Endothelial cell of umbilical vein (primary cell): ENCODE measurements around the gene PAQR3. TPM values are rescaled to one million over a fixed set of nuclear protein-coding genes. Genes with fewer than 3 reads are reported as not detected.
A peak's percentile ranks its signal among the peaks of the same experiment; 100 is the strongest.

Source experiments
- BruUV-seq: library from RNA; stranded (reverse); fragments of 400-500 nt; replicated peaks from 2 replicates; lab custom pipeline; 2021; lab: Mats Ljungman, UMichigan
- CTCF ChIA-PET: fragments of 300-600, 350-600 bp; sonication (Branson Sonifier 250); formaldehyde crosslinking; loops from one replicate; lab custom pipeline; 2021; ENCODE audit warnings: antibody characterized with exemption, inconsistent platforms; lab: Charles Lee
- POLR2A ChIA-PET: fragments of 300-600, 350-600 bp; sonication (Branson Sonifier 250); formaldehyde crosslinking; loops from one replicate; lab custom pipeline; 2021; ENCODE audit warnings: antibody characterized with exemption, inconsistent platforms; lab: Charles Lee
- DNase-seq: peaks from one replicate; pipeline ENCODE4 v3.0.0-alpha.2; 2011; ENCODE audit warnings: low read depth, low spot score
- FAIRE-seq: peaks from 2 replicates; lab custom pipeline; 2011; peaks lifted over from hg19 to GRCh38; lab: Jason Lieb, UNC
- H2AFZ ChIP-seq: 2 replicates; pipeline ENCODE4 v1.6.0; 2012; ENCODE audit warnings: low read depth, low read length, control low read depth, inconsistent platforms
- H3K27ac ChIP-seq: 2 replicates; pipeline ENCODE4 v1.5.1; 2011; ENCODE audit warnings: low read depth, mild to moderate bottlenecking, control low read depth, low read length, moderate library complexity; ENCODE audit not compliant: insufficient read depth
- H3K27me3 ChIP-seq, 2 experiments: 2 replicates each; pipeline versions ENCODE4 v1.6.0 to v1.6.1; 2011; ENCODE audit warnings: low read length in 2 of 2, mixed read lengths in 1 of 2; ENCODE audit not compliant: control insufficient read depth in 2 of 2, insufficient read depth in 2 of 2
- H3K36me3 ChIP-seq, 2 experiments: 2 replicates in 1 of 2; 3 replicates in 1 of 2; pipeline ENCODE4 v1.5.1; 2011; ENCODE audit warnings: low read length in 2 of 2, mild to moderate bottlenecking in 1 of 2, moderate library complexity in 1 of 2; ENCODE audit not compliant: control insufficient read depth in 2 of 2, insufficient read depth in 2 of 2; ENCODE audit errors: extremely low read depth in 1 of 2
- H3K4me1 ChIP-seq: 3 replicates; pipeline ENCODE4 v1.5.1; 2011; ENCODE audit warnings: mild to moderate bottlenecking, low read length; ENCODE audit not compliant: control insufficient read depth, insufficient read depth; ENCODE audit errors: extremely low read depth
- H3K4me2 ChIP-seq: 2 replicates; pipeline ENCODE4 v1.6.1; 2011; ENCODE audit warnings: low read length, control low read depth, mixed read lengths; ENCODE audit not compliant: insufficient read depth
- H3K4me3 ChIP-seq, 3 experiments: fragments of 200-600 bp in 1 of 3; sonication (generic), shearing (Covaris generic) in 1 of 3; replicated peaks in 1 of 3; 2 replicates each; pipeline ENCODE4 v1.5.1; 2011 to 2016; ENCODE audit warnings: control low read depth in 3 of 3, low read length in 3 of 3, mild to moderate bottlenecking in 2 of 3, inconsistent platforms in 1 of 3, low read depth in 1 of 3, moderate library complexity in 1 of 3; ENCODE audit not compliant: insufficient read depth in 1 of 3
- H3K79me2 ChIP-seq: 2 replicates; pipeline ENCODE4 v1.6.0; 2012; ENCODE audit warnings: low read length, inconsistent platforms; ENCODE audit not compliant: control insufficient read depth, insufficient read depth
- H3K9ac ChIP-seq: replicated peaks from 2 replicates; pipeline ENCODE3; 2011; ENCODE audit warnings: low read length, control low read depth; ENCODE audit not compliant: insufficient read depth; ENCODE audit errors: extremely low read depth
- H3K9me1 ChIP-seq: replicated peaks from 3 replicates; pipeline ENCODE4 v1.6.0; 2011; ENCODE audit warnings: mild to moderate bottlenecking, low read length; ENCODE audit not compliant: control insufficient read depth, insufficient read depth; ENCODE audit errors: extremely low read depth
- H3K9me3 ChIP-seq: replicated peaks from 2 replicates; pipeline ENCODE4 v1.5.1; 2012; ENCODE audit warnings: low read length, inconsistent platforms; ENCODE audit not compliant: control insufficient read depth, insufficient read depth
- H4K20me1 ChIP-seq: replicated peaks from 2 replicates; pipeline ENCODE3; 2011; ENCODE audit warnings: mild to moderate bottlenecking, low read length; ENCODE audit not compliant: control insufficient read depth, insufficient read depth; ENCODE audit errors: extremely low read depth
- EZH2 ChIP-seq: IDR thresholded peaks from 2 replicates; pipeline ENCODE4 v1.6.1; 2012; ENCODE audit warnings: borderline replicate concordance, low read depth, mild to moderate bottlenecking, moderate library complexity, low read length, inconsistent platforms; ENCODE audit not compliant: severe bottlenecking
- FOS ChIP-seq: IDR thresholded peaks from 2 replicates; pipeline ENCODE4 v1.6.1; 2011; ENCODE audit warnings: mild to moderate bottlenecking, low read length, moderate library complexity, borderline replicate concordance; ENCODE audit not compliant: insufficient read depth
- GATA2 ChIP-seq: IDR thresholded peaks from 2 replicates; pipeline ENCODE4 v1.7.0; 2011; ENCODE audit warnings: low read depth, mild to moderate bottlenecking, moderate library complexity, mixed read lengths, low read length; ENCODE audit not compliant: insufficient read length, insufficient read depth
- JUN ChIP-seq: IDR thresholded peaks from 2 replicates; pipeline ENCODE4 v1.6.1; 2011; ENCODE audit warnings: borderline replicate concordance, low read depth; ENCODE audit not compliant: insufficient read length, insufficient read depth
- MYC ChIP-seq: IDR thresholded peaks from one replicate; pipeline ENCODE4 v1.6.1; 2011; ENCODE audit warnings: mild to moderate bottlenecking, low read depth, low read length
- POLR2A ChIP-seq: IDR thresholded peaks from 2 replicates; pipeline ENCODE4 v1.6.1; 2012; ENCODE audit warnings: low read depth, mild to moderate bottlenecking, control low read depth, low read length
- POLR2AphosphoS5 ChIP-seq: IDR thresholded peaks from 2 replicates; pipeline ENCODE4 v1.6.1; 2012; ENCODE audit warnings: low read depth, mild to moderate bottlenecking, control low read depth, low read length, moderate library complexity; ENCODE audit not compliant: insufficient read depth
- dilution Hi-C: fragments of 300-500 bp; cut with MboI; formaldehyde crosslinking; loops from one replicate; pipeline ENCODE4 v1.15.0; 2019; ENCODE audit warnings: low sequenced_read_pairs; ENCODE audit not compliant: extremely low pct_ligation_motif_present
- intact Hi-C: fragments of 100-400 bp; cut with micrococcal nuclease; formaldehyde crosslinking; loops from one replicate; pipeline ENCODE4 v1.10.0; 2022
- polyA plus RNA-seq, 4 experiments: library from polyadenylated mRNA; depleted of rRNA in 3 of 4; stranded (reverse) in 3 of 4; unstranded in 1 of 4; fragments of >200 nt; gene quantifications; 2 replicates each; pipeline versions ENCODE4 v1.2.1 to v1.2.3, GENCODE V29; 2011 to 2012; ENCODE audit warnings: missing spikeins in 1 of 4
- total RNA-seq: library from RNA; stranded (reverse); gene quantifications from 2 replicates; pipeline ENCODE4 v1.2.3, GENCODE V29; 2021
- TF ChIP-seq, protein P1 (sequence below), 2 donors: IDR thresholded peaks; 1 replicate in 1 of 2; 2 replicates in 1 of 2; pipeline ENCODE4 v1.5.1; 2011; ENCODE audit warnings: low read length in 2 of 2, mild to moderate bottlenecking in 2 of 2, moderate library complexity in 2 of 2, control low read depth in 1 of 2, inconsistent platforms in 1 of 2, low read depth in 1 of 2; ENCODE audit not compliant: insufficient read depth in 1 of 2; ENCODE audit errors: extremely low read depth in 1 of 2
- TF ChIP-seq, protein P2 (sequence below): IDR thresholded peaks from 2 replicates; pipeline ENCODE4 v1.6.1; 2011; ENCODE audit not compliant: insufficient read depth, insufficient read length

Gene PAQR3
- total and polyA plus RNA-seq, 2 donors (not counting 3 experiments of a cell fraction or from before 2014, with no cell fraction given) = 15.0 to 19.0 TPM

DNA sequence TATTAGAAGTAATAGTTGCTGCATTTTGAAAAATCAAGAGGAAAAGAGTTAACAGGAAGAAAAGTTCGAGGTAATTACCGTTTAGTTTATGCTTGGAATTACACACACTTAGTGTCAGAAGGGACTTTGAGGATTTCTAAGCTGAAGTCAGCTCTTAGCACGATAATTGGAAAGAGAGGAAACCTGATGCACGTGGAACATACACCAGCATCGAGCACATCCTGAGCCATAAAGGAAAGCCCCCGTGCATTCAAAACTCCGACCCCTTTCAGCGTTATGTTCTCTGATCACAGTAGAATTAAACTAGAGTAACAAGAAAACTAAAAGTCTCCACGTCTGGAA lies 400 bp upstream of the PAQR3 start:
- H4K20me1 ChIP-seq = no peaks in the 10 kb centered on the region
- no peaks in the 10 kb centered on the region for H3K36me3 ChIP-seq
- H3K4me1 ChIP-seq = peaks cover 13% of the 10 kb centered on the region
- peak overlapping the region; percentile 1 for H3K27ac ChIP-seq
- ChIA-PET POLR2A (no interaction called here), CTCF (interaction anchor here (0.5 to 1.6 kb wide), 8 partner anchors 12 to 1276 kb away, joined by 3 to 5 read pairs (median 4); no protein-coding TSS in a partner anchor)
- peak overlapping the region; percentile 91 for H2AFZ ChIP-seq
- H3K79me2 ChIP-seq = peaks cover 8% of the 10 kb centered on the region
- intact Hi-C loops = loop anchor here (2.0 to 10.0 kb wide), 3 partner anchors 325 to 945 kb away; partner anchors contain the start of gene FRAS1
- no peaks in the 10 kb centered on the region for H3K9me1 ChIP-seq
- peak overlapping the region; percentile 56 to 84 (median 62) for H3K4me3 ChIP-seq
- peak overlapping the region; percentile 54 for H3K9ac ChIP-seq
- H3K9me3 ChIP-seq = no peaks in the 10 kb centered on the region
- H3K4me2 ChIP-seq = peak overlapping the region; percentile 96
- no TSS peak for BruUV-seq
- TF ChIP-seq MYC = no peak
- TF ChIP-seq POLR2A = no peak
- TF ChIP-seq, protein P1, sequence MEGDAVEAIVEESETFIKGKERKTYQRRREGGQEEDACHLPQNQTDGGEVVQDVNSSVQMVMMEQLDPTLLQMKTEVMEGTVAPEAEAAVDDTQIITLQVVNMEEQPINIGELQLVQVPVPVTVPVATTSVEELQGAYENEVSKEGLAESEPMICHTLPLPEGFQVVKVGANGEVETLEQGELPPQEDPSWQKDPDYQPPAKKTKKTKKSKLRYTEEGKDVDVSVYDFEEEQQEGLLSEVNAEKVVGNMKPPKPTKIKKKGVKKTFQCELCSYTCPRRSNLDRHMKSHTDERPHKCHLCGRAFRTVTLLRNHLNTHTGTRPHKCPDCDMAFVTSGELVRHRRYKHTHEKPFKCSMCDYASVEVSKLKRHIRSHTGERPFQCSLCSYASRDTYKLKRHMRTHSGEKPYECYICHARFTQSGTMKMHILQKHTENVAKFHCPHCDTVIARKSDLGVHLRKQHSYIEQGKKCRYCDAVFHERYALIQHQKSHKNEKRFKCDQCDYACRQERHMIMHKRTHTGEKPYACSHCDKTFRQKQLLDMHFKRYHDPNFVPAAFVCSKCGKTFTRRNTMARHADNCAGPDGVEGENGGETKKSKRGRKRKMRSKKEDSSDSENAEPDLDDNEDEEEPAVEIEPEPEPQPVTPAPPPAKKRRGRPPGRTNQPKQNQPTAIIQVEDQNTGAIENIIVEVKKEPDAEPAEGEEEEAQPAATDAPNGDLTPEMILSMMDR (IDR thresholded peaks at IDR 0.05; ENCODE audit: extremely low read depth in 1 of 2, insufficient read depth in 1 of 2, low read depth in 1 of 2, low read length in 2 of 2) = no peak
- TF ChIP-seq FOS = no peak
- no peak for TF ChIP-seq POLR2AphosphoS5
- TF ChIP-seq, protein P2, sequence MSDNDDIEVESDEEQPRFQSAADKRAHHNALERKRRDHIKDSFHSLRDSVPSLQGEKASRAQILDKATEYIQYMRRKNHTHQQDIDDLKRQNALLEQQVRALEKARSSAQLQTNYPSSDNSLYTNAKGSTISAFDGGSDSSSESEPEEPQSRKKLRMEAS = no peak
- TF ChIP-seq GATA2 = no peak
- no peak for TF ChIP-seq EZH2
- no peak for TF ChIP-seq JUN
- no peak for FAIRE-seq
- DNase-seq = no peak
- dilution Hi-C loops = no loop called here
- H3K27me3 ChIP-seq = peaks cover 7 to 9% of the 10 kb centered on the region in 2 experiments
